HG02840 (cell line): ENCODE data around the gene PCSK1N.
"Not testable (repeated sequence)": the region's sequence is repeated elsewhere in the genome, so short reads cannot be mapped to it uniquely, and the experiment has no call there.

Experiments
- ATAC-seq: cut with Tn5 transposase; IDR thresholded peaks from one replicate; pipeline ENCODE4 v1.9.1; 2021; ENCODE audit warnings: mild to moderate bottlenecking, moderate library complexity, moderate number of reproducible peaks; ENCODE audit not compliant: unreplicated experiment, low FRiP score

Gene PCSK1N

GRCh38 chrX:48824066-48824465 is 11.3 kb downstream of the PCSK1N start:
- ATAC-seq: no peak

DNA sequence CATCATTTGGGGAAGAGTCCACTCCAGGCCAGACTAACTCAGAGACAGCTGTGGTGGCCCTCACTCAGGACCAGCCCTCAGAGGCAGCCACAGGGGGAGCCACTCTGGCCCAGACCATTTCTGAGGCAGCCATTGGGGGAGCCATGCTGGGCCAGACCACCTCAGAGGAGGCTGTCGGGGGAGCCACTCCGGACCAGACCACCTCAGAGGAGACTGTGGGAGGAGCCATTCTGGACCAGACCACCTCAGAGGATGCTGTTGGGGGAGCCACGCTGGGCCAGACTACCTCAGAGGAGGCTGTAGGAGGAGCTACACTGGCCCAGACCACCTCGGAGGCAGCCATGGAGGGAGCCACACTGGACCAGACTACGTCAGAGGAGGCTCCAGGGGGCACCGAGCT is 12.4 kb downstream of the PCSK1N start:
- ATAC-seq: no peak

- not testable (repeated sequence) for ATAC-seq
Measured at GRCh38 chrX:48819394-48819793, 16.0 kb downstream of the PCSK1N start.

GRCh38 chrX:48818866-48819265 is 16.5 kb downstream of the PCSK1N start:
- no peak for ATAC-seq

DNA sequence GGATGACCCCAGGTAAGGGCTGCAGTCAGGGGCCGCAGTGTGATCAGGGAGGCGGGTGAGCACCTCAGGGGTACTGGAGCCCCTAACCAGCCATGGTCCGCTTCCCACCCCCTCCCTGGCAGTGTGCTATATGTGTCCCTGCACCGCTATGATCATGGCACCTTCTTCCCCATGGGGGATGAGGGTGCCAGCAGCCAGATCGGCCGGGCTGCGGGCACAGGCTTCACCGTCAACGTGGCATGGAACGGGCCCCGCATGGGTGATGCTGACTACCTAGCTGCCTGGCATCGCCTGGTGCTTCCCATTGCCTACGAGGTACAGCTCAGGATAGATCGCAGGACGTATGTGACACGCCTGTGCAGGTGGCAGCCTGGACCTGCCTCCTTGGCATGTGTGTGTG is 17.3 kb downstream of the PCSK1N start:
- ATAC-seq: no peak

- ATAC-seq: no peak
Measured at GRCh38 chrX:48816014-48816810, 19.2 kb downstream of the PCSK1N start.

DNA sequence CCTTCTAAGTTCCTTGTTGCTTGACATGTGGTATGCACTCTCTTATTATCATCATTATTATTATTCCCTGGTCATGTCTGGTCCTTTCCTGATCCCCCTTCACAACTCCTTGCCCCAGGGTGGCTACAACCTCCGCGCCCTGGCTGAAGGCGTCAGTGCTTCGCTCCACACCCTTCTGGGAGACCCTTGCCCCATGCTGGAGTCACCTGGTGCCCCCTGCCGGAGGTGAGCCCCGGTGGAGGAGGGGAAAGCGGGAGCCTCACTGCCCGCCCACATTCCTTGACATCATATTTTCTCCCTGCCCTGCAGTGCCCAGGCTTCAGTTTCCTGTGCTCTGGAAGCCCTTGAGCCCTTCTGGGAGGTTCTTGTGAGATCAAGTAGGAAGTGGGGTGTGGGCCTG is 20.1 kb downstream of the PCSK1N start:
- no peak for ATAC-seq

DNA sequence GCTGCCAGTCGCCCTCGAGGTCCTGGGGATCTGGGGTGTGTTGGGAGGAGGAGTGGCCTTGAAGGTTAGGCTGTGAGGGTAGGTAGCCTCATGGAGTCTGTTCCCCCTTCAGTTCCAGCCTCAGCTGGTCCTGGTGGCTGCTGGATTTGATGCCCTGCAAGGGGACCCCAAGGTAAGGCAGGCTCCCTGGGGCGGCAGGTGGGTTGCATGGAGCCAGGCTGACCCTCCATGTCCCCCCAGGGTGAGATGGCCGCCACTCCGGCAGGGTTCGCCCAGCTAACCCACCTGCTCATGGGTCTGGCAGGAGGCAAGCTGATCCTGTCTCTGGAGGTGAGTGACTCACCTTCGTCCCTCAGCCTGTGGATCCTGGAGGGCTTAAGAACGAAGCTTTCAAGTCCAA is 20.7 kb downstream of the PCSK1N start:
- ATAC-seq: no peak

GRCh38 chrX:48813644-48814043 is 21.8 kb downstream of the PCSK1N start:
- no peak for ATAC-seq

GRCh38 chrX:48806081-48806480 is 29.3 kb downstream of the PCSK1N start:
- no peak for ATAC-seq

GRCh38 chrX:48802905-48803200 is 32.6 kb downstream of the PCSK1N start:
- ATAC-seq: no peak

GRCh38 chrX:48802089-48802904 is 33.1 kb downstream of the PCSK1N start:
- peak; percentile 17 for ATAC-seq

- peak; percentile 88 for ATAC-seq
Measured at GRCh38 chrX:48801280-48802088, 33.9 kb downstream of the PCSK1N start, which contains the start of gene HDAC6. HDAC6 (plus strand) TSS chrX:48802067; CDS start chrX:48802693, 626 bp downstream.

DNA sequence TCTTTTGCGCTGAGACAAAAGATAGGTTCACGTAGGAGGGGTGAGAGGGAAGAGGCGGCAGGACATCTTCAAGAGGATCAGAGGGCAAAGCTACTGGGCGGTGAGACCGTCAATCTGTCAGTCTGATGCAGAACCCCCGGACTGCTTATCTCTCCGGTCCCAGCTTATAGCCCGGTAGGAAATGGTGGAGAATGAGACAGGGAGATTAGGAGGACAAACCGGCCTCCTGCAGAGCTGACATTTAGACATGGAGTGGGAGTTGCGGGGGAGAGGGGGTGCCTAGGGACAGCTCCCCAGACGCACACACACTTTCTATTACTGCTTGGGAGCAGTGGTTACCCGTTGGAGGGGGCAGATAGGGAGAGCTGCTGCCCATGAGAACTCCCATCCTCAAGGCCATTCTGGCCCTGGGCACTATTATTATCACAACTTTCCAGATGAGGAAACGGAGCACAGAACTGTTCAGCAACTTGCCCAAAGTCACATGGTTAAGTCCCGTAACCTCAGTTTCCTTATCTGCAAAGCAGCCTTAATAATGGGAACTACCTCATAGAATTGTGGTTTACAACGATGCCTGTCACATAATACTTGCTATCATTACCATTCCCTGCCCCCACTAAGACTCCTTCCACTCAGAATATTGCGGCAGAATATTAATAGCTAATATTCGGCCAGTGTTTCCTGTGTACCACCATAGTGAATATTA is 34.7 kb downstream of the PCSK1N start:
- no peak for ATAC-seq

DNA sequence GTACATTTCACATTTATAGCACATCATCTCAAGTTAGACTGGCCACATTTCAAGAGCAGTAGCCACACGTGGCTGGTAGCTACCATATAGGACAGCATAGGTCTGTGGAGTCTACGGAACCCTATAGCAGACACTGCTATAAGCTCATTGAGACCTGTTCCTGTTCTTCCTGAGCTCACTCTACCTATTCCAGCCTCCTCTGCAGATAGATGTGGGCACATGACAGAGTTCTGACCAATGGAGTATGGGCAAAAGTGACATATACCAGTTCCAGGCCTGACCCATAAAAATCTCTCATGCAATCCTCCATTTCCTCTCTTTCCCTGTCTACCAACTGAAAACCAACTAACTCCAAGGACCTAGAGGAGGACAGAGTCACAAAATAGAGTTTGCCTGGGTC is 37.1 kb downstream of the PCSK1N start:
- ATAC-seq: no peak

DNA sequence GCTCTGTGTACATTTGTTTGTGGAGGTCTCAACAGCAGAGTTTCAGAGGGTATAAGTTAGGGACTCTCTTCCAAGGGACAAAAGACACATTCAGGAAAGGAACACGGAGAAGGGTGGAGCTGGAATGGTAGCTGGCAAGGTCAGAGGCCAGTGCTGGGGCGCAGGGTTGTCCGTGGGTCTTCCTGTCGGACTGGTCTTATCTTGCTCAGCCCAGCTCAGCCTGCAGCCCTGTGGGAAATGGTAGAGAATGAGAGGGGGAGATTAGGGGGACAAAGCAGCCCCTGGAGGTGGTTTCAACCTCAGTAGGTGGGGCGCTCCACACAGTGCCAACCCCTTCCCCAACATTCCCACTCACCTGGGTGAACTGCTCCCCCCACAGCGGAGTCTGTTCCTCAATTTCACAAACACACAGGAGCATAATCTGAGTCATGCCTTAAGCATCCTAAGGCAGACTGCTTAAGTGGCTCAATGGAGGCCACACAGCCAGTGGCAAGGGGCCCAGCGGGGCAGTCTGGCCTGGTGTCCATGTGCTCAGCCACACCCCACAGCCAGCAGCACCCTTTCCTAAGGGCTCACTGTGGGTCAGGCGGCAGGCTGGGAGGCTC is 40.4 kb downstream of the PCSK1N start:
- no peak for ATAC-seq

- no peak for ATAC-seq
Measured at GRCh38 chrX:48794340-48794910, 41.0 kb downstream of the PCSK1N start.

DNA sequence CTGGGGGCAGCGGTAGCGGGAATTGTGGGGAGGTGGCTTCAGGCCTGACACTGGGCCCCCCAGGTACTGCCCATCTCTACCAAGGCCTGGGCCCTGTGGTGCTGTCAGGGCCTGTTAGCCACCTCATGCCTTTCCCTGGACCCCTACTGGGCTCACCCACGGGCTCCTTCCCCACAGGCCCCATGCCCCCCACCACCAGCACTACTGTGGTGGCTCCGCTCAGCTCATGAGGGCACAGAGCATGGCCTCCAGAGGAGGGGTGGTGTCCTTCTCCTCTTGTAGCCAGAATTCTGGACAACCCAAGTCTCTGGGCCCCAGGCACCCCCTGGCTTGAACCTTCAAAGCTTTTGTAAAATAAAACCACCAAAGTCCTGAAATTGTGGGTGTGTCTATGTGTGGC is 41.5 kb downstream of the PCSK1N start:
- no peak for ATAC-seq

DNA sequence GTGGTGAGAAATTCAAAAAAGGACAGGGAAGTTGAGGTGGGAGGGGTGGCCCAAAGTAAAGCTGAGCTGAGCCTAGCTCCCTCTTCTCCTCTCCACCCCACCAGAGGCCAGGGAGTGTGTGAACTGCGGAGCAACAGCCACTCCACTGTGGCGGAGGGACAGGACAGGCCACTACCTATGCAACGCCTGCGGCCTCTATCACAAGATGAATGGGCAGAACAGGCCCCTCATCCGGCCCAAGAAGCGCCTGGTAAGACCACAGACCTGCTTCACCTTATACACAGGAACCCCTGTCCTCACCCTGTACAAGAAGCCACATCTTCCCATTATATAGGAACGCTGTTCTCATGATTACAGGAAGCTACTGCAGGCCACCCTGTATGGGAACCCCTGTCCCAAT is 43.2 kb downstream of the PCSK1N start:
- ATAC-seq: no peak
